HTERT RPE-1 (cell line): ENCODE results near the gene TNFAIP1.

Experiments used
- in situ Hi-C: fragments of 300-500 bp; cut with MboI; formaldehyde crosslinking; loops from 4 replicates; pipeline ENCODE4 v1.14.3; 2020; ENCODE audit warnings: low sequenced_read_pairs

TNFAIP1 gene

DNA sequence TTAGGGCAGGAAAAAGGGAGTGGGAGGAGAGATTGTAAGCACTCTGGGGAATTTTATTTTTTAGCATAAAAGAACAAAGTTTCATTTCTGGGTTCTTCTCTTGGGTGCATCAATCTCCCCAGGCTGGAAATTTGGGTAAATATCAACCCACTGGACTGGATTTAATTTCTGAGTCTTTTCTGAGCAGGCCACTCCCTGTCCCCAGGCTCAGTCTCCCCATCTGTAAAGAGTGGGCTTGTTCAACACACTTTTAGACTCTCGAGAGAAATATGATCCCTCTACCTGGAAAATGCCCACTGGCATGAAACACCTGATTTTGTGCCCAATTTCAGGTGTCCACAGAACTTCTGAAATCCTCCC, 35.2 kb downstream of the TNFAIP1 start:
- in situ Hi-C loops = no loop called here

- in situ Hi-C loops = no loop called here
Measured at GRCh38 chr17:28371245-28372202, 36.0 kb downstream of the TNFAIP1 start, which contains the start of gene SARM1. TSS of gene SARM1 (plus strand) at chr17:28371694. CDS start at chr17:28372033, 339 bp downstream.

DNA sequence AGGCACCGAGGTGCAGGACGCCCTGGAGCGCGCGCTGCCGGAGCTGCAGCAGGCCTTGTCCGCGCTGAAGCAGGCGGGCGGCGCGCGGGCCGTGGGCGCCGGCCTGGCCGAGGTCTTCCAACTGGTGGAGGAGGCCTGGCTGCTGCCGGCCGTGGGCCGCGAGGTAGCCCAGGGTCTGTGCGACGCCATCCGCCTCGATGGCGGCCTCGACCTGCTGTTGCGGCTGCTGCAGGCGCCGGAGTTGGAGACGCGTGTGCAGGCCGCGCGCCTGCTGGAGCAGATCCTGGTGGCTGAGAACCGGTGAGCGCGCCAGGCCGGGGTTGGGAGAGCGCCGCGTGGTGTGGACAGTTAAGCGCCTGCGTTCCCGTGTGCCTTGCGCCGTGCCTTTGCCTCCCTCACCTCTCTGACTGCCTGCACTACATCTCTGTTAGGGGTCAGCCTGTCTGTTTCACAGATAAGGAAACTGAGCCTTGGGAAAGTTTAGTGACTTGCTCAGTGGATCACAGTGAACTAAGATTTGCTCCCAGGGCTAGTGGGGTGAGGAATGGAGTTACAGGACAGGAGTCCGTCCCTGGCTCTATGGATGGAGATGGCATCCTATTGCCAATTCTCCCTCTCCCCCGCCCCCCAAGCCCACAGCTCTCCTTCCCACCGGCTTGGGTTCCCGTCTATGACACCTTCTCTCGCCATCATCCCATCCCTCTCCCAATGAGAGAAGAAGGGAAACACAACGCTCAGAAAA, 36.8 kb downstream of the TNFAIP1 start:
- in situ Hi-C loops = no loop called here

- in situ Hi-C loops = no loop called here
Measured at GRCh38 chr17:28372945-28373274, 37.3 kb downstream of the TNFAIP1 start.

GRCh38 chr17:28379814-28380801, 44.5 kb downstream of the TNFAIP1 start:
- in situ Hi-C loops = no loop called here

DNA sequence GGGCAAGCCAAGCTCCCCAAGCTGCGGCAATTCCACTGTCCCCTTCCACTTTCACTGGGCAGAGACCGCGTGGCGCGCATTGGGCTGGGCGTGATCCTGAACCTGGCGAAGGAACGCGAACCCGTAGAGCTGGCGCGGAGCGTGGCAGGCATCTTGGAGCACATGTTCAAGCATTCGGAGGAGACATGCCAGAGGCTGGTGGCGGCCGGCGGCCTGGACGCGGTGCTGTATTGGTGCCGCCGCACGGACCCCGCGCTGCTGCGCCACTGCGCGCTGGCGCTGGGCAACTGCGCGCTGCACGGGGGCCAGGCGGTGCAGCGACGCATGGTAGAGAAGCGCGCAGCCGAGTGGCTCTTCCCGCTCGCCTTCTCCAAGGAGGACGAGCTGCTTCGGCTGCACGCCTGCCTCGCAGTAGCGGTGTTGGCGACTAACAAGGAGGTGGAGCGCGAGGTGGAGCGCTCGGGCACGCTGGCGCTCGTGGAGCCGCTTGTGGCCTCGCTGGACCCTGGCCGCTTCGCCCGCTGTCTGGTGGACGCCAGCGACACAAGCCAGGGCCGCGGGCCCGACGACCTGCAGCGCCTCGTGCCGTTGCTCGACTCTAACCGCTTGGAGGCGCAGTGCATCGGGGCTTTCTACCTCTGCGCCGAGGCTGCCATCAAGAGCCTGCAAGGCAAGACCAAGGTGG, 45.7 kb downstream of the TNFAIP1 start:
- in situ Hi-C loops = no loop called here

DNA sequence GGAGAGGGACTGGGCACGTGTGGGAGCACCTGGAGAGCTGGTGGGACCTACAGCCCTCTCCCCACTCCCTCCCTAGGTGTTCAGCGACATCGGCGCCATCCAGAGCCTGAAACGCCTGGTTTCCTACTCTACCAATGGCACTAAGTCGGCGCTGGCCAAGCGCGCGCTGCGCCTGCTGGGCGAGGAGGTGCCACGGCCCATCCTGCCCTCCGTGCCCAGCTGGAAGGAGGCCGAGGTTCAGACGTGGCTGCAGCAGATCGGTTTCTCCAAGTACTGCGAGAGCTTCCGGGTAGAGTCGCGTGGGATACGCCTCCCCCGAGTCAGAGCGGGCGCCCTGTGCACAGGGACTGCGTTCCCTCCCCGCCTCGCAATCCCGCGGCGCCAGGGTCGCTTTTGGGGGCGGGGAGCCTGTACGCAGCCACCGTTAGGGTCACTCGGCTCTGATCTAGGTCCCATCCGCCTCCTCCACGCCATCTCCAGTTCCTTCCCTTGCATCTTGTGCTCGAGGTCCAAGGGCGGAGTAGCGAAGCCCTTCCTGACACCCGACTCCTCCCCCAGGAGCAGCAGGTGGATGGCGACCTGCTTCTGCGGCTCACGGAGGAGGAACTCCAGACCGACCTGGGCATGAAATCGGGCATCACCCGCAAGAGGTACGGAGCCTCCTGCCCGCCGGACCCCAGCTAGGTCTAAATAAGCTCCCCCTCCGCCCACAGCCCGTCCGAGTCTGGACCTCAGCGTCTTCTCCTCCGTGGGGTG, 48.9 kb downstream of the TNFAIP1 start:
- in situ Hi-C loops = no loop called here

GRCh38 chr17:28385037-28385400, 49.5 kb downstream of the TNFAIP1 start:
- in situ Hi-C loops = no loop called here

DNA sequence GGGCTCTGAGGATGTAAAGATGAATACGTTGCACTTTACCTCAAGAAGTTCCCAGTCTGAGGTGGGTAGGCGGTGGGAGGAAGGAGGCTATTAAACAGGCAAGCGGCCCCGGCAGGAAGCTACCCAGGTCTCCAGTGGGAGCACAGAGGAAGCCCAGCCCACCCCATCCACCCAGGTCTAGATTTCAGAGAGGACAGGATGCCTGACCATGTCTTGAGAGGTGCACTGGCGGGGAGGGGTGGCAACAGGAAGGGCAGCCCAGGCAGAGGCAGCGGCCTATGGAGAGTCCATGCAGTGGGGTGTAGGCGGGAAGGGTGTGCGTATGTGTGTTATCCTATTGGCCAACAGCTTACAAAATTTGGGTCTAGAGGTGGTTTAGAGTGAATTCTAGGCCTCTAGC, 49.8 kb downstream of the TNFAIP1 start:
- in situ Hi-C loops = no loop called here

DNA sequence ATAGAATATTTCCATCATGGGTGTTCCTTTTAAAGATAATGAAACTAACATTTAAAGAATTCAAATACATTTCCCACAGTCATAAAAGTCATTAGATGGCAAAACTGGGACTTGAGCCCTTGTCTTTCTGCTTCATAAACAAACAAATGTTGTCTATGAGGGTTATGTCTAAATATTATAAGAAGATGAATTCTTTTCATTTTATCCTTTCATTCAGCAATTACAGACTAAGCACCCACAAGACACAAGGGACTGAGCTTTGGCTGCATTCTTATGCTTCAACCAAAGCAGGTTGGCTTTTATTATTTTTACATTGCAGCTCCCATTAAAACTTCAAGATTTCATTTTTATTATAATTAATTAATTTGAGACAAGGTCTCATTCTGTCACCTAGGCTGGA, 50.8 kb downstream of the TNFAIP1 start:
- in situ Hi-C loops = no loop called here

DNA sequence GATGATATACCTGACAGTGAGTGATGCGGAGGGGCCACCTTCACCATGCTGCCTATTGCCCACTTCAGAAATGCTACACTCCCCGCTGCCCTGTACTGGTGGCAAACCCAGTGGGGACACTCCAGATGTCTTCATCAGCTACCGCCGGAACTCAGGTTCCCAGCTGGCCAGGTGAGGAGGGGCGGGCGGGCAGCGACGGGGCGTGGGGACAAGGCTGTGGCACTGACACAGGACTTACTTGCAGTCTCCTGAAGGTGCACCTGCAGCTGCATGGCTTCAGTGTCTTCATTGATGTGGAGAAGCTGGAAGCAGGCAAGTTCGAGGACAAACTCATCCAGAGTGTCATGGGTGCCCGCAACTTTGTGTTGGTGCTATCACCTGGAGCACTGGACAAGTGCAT, 52.5 kb downstream of the TNFAIP1 start:
- in situ Hi-C loops = no loop called here

DNA sequence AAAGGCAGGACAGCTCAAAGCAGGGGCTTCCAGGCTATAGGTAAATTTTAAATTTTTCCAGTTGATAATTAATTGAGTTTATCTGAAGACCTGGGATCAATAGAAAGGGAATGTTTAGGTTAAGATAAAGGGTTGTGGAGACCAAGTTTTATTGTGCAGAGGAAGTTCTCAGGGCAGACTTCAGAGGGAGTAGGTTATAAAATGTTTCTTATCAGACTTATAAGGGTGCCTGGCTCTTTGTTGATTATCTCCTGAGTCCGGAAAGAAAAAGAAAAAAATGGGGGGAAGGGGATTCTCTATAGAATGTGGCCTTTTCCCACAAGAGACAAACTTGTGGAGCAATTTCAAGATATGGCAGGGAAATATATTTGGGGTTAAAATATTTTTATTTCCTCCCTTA, 54.6 kb downstream of the TNFAIP1 start:
- in situ Hi-C loops = no loop called here

DNA sequence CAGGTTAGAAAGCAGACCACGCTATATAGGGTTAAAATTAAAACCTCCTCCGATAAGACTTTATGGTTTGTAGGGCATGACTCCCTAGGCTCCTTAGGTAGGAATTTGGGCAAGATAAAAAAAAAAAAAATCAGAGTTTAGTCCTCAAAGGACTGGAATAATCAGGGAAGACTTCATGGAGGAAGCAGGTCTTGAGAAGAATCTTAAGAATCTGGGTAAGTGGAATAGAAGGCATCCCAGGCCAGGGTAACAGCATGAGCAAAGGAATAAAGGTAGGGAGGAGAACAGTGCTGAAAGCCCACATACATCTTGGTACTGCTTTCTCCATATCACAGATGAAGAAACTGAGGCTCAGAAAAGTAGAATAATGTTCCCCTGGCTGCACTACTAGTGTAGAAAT, 55.0 kb downstream of the TNFAIP1 start:
- in situ Hi-C loops = no loop called here

- in situ Hi-C loops = no loop called here
Measured at GRCh38 chr17:28390984-28391383, 55.4 kb downstream of the TNFAIP1 start.

DNA sequence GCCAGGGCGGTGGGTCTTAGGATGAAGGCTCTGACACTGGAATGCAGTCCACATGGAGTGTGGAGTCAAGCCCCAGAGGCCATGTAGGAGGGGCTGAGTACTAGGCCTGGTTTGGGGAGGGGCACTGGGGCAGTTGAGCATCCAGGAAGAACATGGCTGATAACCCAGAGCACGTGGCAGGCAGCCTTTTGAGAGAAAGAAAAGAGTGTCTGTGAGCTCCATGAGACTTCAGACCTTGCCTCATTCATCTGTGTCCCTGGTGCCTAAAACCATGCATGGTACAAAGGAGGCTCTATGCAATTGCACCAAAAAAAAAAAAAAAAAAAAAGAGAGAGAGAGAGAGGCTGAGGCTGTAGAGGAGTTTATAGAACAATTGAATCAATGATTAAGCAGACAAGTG, 55.8 kb downstream of the TNFAIP1 start:
- in situ Hi-C loops = no loop called here

GRCh38 chr17:28392491-28392890, 56.9 kb downstream of the TNFAIP1 start:
- in situ Hi-C loops = no loop called here

- in situ Hi-C loops = no loop called here
Measured at GRCh38 chr17:28394337-28395116, 59.0 kb downstream of the TNFAIP1 start.

DNA sequence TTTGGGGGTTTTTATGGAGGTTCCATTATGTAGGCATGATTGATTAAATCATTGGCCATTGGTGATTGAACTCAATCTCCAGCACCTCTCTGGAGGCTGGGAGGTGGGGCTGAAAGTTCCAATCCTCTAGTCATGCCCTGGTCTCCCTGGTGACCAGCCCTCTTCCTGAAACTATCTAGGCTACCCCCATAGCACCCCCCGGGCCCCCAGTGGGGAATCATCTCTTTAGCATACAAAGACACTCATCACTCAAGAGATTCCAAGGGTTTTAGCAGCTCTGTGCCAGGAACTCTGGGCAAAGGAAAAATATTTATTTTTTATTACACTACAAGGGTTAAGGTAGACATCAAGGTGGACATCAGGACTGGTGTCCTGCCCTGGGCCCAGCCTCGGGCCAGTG, 59.9 kb downstream of the TNFAIP1 start:
- in situ Hi-C loops = no loop called here

DNA sequence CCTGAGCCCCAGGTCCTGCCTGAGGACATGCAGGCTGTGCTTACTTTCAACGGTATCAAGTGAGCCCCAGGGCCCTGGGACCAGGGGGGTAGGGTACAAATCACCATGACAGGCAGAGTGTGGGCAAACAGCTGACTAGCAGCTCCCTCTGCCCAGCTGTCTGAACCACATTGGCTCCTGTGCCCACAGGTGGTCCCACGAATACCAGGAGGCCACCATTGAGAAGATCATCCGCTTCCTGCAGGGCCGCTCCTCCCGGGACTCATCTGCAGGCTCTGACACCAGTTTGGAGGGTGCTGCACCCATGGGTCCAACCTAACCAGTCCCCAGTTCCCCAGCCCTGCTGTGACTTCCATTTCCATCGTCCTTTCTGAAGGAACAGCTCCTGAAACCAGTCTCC, 60.4 kb downstream of the TNFAIP1 start:
- in situ Hi-C loops = no loop called here
